GM18520 (cell line): ENCODE measurements around the gene PPIH.
"Not testable (repeated sequence)": the region's sequence is repeated elsewhere in the genome, so short reads cannot be mapped to it uniquely, and the experiment has no call there.

Source experiments
- ATAC-seq: cut with Tn5 transposase; IDR thresholded peaks from one replicate; pipeline ENCODE4 v1.9.1; 2021; ENCODE audit not compliant: unreplicated experiment

The PPIH gene

DNA sequence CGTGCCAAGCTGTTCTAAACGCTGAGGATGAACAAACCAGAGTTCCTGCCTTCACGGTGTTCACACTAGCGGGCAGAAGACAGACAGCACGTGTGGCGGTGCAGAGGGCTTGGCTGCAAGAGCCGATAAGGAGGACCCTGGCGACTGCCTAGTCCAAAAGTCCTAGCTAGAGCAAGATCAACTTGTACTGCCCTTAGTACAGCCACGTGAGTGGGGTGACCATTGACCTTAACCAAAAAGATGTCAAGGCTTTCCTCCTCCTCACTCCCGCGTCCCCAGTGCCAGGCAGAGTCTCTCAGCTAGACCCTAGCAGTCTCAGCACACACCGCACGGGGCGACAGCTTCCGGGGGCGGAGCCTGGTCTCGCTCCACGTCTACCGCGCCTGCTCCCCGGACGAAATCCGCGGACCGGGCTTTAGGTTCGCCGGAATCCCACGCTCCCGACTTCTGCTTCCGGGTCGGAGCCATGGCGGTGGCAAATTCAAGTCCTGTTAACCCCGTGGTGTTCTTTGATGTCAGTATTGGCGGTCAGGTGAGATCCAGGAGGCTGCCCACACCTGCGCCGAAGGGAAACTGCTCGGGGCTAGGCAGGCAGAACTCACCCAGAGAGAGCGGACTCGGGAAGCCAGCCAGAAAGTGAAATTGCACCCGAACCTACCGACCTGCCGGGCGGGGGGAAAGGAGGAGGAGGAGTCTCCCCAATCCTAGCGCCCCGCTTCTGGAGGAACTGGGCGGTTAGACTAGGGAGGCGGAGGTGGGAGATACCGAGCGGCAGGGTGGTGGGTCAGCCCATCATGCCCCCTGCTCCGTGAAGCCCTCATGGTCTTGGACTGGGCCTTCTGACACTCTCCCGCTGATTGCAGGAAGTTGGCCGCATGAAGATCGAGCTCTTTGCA, at the start of gene PPIH:
PPIH (plus strand) TSS at position 443 of the 896 bp plus-strand sequence; CDS start at position 467, 24 bp downstream.
- peak; percentile 79 for ATAC-seq

- ATAC-seq, result no peak
Measured at GRCh38 chr1:42613803-42614131, 44.5 kb upstream of the PPIH start.

GRCh38 chr1:42618866-42619265, 39.4 kb upstream of the PPIH start:
- no peak for ATAC-seq

DNA sequence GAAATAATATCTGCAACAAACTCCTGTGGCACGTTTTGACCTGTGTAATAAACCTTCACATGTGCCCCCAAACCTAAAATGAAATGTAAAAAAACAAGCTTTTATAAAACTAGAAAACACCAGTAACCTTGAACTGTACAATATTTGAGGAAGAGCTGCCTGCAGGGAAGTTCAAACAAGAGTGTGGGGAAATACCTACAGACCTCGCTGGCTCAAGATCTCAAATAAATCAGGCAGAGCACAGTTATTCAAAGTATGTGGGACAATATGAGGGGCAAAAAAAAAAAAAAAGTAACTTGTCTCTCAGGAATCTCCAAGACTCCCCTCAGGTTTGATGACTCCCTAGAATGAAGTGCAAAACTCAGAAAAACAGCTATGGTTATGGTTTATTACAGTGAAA, 37.9 kb upstream of the PPIH start:
- ATAC-seq, result no peak

- not testable (repeated sequence) for ATAC-seq
Measured at GRCh38 chr1:42621180-42621579, 37.0 kb upstream of the PPIH start.

GRCh38 chr1:42627205-42627604, 31.0 kb upstream of the PPIH start:
- not testable (repeated sequence) for ATAC-seq

DNA sequence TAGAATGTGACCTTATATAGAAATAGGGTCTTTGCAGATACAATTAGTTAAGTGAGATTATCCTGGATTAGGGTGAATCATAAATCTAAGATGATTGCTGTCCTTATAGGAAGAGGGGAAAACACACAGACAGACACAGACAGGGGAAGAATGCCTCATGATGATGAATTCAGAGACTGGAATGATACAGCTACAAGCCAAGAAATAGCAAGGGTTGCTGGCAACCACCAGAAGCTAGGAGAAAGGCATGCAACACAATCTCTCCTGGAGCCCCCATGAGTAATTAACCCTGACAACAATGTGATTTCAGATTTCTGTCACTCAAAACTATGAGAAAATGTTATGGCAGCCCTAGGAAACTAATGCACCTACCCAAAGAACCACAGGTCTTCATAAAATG, 19.1 kb upstream of the PPIH start:
- no peak for ATAC-seq

DNA sequence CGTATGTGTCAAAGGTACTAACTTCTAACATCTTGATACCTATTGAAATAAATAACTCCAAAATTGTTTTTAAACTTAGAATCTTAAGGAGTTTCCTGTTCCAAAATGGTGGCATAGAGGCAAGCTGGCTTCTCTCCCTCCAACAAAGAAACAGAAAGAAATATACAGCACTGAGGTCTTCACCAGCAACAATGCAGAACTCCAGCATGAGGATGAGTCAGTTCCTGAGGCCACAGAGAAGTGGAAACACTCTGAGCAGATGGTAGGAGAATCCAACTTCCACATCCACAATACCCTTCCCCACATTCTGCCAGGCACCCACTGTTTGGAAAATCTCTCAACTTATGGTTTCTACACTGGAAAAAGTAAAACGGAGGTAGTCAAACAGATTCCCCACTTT, 12.2 kb upstream of the PPIH start:
- ATAC-seq, result no peak

DNA sequence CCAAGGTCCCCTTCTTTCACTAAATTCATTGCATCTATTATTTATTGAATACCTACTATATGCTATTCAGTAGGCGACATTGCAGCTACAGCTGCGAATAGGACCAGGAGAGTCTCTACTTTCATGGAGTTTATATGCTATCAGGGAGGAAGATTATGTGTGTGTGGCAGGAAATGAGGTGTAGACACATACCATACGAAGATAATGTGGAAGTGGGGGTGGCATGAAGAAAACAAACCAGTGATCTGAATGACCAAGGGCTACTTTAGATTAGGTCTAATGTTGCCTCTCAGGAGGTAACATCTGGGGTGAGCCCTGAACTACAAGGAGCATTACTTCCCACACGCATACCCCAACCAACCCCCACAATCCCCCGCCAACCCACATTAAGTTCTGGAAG, 1.0 kb upstream of the PPIH start:
- no peak for ATAC-seq

DNA sequence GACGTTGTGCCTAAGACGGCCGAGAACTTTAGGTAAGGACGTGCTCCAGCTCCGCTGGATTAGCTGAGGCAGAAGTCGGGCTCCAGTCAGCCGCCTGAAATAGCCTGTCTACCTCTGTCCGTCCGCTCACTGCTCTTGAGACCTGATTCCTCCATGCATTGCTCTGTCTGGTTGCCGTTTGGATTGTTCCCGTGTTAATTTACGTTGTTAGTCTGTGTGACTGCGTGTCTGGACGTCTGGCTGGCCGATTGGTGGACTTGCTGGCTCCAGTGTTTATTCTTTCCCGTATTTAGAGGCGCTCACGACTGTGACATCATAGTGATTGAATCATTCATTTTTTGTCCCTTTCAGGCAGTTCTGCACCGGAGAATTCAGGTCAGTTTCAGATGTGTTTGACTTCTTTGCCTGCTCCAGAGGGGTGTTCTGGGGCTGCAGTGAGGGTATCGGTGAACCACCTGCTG, 684 bp downstream of the PPIH start:
- ATAC-seq, result no peak

DNA sequence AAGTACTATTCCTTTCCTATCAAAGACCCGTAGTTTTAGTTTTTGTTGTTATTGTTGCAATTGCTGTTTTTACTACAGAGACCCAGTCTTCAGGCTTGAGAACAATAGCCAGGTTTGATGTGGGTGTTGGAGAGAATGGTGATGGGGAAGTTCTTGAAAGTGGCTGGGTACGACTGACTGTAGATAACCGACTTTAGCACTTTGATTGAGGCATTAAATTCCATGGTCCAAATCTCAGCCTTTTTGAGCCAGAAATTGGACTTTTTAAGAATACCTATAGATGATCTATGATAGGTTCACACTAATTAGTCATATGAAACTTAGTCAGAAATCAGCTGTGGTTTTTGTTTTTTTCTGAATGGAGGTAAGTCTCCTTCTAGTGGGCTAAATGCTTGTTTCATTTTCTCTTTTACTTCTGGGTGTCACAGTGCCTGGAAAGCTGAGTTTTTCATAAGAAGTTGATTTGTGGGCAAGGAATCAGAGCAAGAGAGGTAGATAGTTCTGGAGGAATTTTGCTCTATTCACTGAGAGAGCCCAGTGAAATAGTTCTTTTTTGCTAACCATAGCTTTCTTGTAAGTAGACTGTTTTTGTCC, 2.8 kb downstream of the PPIH start:
- ATAC-seq, result no peak

- no peak for ATAC-seq
Measured at GRCh38 chr1:42669936-42670335, 11.7 kb downstream of the PPIH start.

- ATAC-seq, result no peak
Measured at GRCh38 chr1:42670425-42670824, 12.2 kb downstream of the PPIH start.

DNA sequence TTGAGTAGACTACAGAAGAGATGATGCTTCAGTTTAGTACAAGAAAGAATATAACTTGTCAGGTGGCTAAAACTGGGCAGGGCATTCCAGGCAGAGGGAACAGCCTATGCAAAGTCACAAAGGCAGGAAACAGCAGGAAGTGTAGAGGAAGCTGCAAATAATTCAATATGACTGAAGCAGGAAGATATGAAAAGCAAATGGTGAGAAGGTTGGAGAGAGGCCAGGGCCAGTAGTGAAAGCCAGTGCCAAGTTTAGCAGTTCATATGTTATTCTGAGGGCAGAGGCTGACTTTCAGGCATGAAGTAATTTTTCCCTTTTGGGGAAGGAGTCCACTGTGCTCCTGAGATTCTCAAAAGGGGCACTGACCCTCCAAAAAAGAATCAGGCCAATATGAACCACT, 16.0 kb downstream of the PPIH start:
- ATAC-seq, result no peak

DNA sequence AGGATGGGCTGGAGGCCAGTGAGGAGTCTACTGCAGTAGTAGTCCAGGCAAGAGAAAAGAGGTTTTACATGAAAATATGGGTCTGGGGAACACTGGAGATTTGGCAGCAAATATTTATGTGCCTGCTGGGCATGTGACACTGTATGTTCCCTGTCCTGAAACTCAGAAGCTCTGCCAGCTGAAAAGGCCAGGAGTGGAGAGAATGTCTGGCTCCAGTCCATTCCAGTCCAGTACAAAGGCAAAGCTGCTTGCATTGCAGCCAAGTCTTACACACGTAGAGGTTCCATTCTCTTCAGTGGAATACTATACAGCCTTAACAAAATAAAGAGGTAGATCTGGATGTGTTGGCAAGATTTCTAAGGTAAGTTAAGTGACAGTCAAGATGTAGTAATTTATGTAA, 16.5 kb downstream of the PPIH start:
- no peak for ATAC-seq

GRCh38 chr1:42675467-42675866, 17.2 kb downstream of the PPIH start:
- ATAC-seq, result no peak

DNA sequence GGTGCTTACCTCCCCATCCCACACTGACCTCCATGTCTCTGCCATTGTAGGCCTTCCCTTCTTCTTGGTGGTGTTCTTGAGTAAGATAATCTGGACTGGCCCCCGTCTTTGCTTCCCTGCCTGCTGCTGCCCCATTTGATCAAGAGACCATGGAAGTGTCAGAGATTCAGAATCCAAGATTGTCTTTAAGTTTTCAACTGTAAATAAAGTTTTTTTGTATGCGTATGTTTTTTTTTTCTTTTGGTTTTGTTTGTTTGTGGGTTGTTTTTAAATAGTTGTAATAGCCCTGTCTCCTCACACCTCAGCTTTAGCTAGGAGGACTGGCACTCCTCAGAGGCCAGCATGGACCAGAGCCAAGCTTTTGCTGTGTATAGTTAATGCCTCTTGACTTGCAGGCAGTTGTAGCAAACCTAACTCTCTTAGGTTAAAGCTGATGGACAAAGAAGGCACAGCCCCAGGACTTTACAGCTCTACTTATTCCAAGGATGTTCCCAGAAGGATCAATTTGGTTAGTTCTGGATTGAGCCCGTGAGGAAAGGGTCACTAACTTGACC, 18.4 kb downstream of the PPIH start:
- no peak for ATAC-seq

DNA sequence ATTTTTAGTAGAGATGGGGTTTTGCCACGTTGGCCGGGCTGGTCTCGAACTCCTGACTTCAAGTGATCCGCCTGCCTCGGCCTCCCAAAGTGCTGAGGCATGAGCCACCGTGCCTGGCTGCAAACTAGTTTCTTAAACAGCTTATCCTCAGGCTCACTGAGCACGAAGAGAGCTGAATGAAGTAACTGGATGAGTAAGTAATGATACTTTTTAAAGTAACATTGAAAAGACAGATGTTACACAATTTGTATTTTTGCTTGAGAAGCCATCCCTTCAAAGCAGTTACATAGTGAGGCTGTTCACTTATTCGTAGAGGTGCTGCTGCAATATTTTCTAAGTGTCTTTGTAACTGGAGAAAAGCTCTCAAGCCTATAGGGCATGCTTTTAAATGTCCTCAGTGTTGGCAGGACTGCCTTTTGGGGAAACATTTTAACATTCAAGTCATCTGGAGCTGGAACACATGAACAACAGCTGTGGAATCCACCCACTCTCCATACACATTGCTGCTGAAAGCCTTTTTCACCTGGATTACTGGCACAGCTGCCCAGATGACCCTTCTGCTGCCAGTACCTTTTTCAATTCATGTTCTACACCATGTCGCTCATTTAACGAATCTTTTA, 21.3 kb downstream of the PPIH start:
- no peak for ATAC-seq

DNA sequence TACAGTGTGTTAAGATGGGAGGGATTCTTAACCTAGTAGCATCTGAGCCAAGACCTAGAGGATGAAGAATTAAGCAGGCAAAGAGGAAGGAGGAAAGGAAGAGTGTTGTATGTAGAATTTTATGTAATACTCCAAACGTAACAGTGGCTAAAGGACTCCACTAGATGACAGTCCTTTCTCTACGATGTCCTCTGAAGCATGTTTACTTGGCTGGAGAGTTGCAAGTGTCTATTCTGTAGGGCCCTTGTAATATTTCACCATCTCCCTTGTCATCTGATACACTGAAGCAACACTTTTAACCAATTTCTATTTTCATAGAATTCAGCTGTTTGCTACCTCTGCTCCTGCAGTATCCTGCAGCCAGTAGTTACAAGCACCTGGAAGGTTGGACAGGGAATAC, 21.8 kb downstream of the PPIH start:
- no peak for ATAC-seq

- ATAC-seq, result no peak
Measured at GRCh38 chr1:42680921-42681683, 22.9 kb downstream of the PPIH start.
